ENCODE measurements around the gene ZG16B.

DNA sequence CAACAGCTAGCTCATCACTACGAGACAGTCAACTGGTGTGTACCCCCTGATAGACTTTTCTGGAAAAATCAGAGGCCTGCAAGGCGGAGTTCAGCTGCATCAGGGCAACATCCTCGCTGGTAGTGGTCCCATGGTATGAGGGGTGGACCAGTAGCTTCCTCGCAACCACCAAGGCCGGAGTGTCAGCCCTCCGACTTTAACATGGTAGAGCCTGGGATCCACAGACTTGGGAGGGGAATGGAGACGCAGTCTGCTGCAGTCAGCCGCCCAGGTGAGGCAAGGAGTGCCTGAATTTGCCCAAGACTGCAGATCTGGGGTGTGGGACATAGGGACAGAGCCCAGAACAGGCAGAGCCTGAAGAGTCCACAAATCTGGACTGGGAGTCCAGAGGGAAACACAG is 13.4 kb downstream of the ZG16B start:
- TF ChIP-seq, protein P1, sequence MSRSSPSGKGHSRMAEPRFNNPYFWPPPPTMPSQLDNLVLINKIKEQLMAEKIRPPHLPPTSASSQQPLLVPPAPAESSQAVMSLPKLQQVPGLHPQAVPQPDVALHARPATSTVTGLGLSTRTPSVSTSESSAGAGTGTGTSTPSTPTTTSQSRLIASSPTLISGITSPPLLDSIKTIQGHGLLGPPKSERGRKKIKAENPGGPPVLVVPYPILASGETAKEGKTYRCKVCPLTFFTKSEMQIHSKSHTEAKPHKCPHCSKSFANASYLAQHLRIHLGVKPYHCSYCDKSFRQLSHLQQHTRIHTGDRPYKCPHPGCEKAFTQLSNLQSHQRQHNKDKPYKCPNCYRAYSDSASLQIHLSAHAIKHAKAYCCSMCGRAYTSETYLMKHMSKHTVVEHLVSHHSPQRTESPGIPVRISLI (tag by site-specific recombination; IDR thresholded peaks at IDR 0.05) = no peak
- TF ChIP-seq ZBTB1 (tag by site-specific recombination; IDR thresholded peaks at IDR 0.05) (no peak), KLF7 (tag by site-specific recombination; IDR thresholded peaks at IDR 0.05; ENCODE audit: borderline replicate concordance) (no peak), ZSCAN30 (tag by site-specific recombination; IDR thresholded peaks at IDR 0.05) (no peak), ZNF843 (tag by site-specific recombination; IDR thresholded peaks at IDR 0.05) (no peak), ZNF555 (tag by site-specific recombination; conservative IDR thresholded peaks at IDR 0.05) (no peak)
- TF ChIP-seq, protein P2, sequence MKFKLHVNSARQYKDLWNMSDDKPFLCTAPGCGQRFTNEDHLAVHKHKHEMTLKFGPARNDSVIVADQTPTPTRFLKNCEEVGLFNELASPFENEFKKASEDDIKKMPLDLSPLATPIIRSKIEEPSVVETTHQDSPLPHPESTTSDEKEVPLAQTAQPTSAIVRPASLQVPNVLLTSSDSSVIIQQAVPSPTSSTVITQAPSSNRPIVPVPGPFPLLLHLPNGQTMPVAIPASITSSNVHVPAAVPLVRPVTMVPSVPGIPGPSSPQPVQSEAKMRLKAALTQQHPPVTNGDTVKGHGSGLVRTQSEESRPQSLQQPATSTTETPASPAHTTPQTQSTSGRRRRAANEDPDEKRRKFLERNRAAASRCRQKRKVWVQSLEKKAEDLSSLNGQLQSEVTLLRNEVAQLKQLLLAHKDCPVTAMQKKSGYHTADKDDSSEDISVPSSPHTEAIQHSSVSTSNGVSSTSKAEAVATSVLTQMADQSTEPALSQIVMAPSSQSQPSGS (tag by site-specific recombination; IDR thresholded peaks at IDR 0.05; ENCODE audit: low read depth) = no peak
- TF ChIP-seq, protein P3, sequence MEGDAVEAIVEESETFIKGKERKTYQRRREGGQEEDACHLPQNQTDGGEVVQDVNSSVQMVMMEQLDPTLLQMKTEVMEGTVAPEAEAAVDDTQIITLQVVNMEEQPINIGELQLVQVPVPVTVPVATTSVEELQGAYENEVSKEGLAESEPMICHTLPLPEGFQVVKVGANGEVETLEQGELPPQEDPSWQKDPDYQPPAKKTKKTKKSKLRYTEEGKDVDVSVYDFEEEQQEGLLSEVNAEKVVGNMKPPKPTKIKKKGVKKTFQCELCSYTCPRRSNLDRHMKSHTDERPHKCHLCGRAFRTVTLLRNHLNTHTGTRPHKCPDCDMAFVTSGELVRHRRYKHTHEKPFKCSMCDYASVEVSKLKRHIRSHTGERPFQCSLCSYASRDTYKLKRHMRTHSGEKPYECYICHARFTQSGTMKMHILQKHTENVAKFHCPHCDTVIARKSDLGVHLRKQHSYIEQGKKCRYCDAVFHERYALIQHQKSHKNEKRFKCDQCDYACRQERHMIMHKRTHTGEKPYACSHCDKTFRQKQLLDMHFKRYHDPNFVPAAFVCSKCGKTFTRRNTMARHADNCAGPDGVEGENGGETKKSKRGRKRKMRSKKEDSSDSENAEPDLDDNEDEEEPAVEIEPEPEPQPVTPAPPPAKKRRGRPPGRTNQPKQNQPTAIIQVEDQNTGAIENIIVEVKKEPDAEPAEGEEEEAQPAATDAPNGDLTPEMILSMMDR (tag by site-specific recombination; IDR thresholded peaks at IDR 0.05) = no peak
- TF ChIP-seq, protein P4, sequence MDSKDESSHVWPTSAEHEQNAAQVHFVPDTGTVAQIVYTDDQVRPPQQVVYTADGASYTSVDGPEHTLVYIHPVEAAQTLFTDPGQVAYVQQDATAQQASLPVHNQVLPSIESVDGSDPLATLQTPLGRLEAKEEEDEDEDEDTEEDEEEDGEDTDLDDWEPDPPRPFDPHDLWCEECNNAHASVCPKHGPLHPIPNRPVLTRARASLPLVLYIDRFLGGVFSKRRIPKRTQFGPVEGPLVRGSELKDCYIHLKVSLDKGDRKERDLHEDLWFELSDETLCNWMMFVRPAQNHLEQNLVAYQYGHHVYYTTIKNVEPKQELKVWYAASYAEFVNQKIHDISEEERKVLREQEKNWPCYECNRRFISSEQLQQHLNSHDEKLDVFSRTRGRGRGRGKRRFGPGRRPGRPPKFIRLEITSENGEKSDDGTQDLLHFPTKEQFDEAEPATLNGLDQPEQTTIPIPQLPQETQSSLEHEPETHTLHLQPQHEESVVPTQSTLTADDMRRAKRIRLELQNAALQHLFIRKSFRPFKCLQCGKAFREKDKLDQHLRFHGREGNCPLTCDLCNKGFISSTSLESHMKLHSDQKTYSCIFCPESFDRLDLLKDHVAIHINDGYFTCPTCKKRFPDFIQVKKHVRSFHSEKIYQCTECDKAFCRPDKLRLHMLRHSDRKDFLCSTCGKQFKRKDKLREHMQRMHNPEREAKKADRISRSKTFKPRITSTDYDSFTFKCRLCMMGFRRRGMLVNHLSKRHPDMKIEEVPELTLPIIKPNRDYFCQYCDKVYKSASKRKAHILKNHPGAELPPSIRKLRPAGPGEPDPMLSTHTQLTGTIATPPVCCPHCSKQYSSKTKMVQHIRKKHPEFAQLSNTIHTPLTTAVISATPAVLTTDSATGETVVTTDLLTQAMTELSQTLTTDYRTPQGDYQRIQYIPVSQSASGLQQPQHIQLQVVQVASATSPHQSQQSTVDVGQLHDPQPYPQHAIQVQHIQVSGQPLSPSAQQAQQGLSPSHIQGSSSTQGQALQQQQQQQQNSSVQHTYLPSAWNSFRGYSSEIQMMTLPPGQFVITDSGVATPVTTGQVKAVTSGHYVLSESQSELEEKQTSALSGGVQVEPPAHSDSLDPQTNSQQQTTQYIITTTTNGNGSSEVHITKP (tag by site-specific recombination; IDR thresholded peaks at IDR 0.05) = no peak
